ENCODE results near the gene CASZ1.

GRCh38 chr1:10662824-10663677 is 133.4 kb downstream of the CASZ1 start:
- TF ChIP-seq SUZ12 (IDR thresholded peaks at IDR 0.05; ENCODE audit: extremely low read depth, insufficient read depth, insufficient read length): no peak
- TF ChIP-seq YY1 (IDR thresholded peaks at IDR 0.05; ENCODE audit: insufficient read depth, insufficient read length): no peak
- TF ChIP-seq ZNF274 (IDR thresholded peaks at IDR 0.05; ENCODE audit: low read depth, low read length): no peak
